ENCODE results near the gene ZNF488.

ZNF488 gene

DNA sequence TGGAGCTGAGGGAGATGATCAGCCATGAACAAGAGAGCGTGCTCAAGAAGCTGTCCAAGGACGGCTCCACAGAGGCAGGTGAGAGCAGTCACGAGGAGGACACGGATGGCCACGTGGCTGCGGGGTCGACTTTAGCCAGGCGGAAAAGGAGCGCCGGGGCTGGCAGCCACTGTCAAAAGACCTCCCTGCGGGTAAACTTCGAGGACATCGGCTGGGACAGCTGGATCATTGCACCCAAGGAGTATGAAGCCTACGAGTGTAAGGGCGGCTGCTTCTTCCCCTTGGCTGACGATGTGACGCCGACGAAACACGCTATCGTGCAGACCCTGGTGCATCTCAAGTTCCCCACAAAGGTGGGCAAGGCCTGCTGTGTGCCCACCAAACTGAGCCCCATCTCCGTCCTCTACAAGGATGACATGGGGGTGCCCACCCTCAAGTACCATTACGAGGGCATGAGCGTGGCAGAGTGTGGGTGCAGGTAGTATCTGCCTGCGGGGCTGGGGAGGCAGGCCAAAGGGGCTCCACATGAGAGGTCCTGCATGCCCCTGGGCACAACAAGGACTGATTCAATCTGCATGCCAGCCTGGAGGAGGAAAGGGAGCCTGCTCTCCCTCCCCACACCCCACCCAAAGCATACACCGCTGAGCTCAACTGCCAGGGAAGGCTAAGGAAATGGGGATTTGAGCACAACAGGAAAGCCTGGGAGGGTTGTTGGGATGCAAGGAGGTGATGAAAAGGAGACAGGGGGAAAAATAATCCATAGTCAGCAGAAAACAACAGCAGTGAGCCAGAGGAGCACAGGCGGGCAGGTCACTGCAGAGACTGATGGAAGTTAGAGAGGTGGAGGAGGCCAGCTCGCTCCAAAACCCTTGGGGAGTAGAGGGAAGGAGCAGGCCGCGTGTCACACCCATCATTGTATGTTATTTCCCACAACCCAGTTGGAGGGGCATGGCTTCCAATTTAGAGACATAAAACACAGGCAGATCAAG is 58.5 kb downstream of the ZNF488 start:
- DNase-seq = no peak

DNA sequence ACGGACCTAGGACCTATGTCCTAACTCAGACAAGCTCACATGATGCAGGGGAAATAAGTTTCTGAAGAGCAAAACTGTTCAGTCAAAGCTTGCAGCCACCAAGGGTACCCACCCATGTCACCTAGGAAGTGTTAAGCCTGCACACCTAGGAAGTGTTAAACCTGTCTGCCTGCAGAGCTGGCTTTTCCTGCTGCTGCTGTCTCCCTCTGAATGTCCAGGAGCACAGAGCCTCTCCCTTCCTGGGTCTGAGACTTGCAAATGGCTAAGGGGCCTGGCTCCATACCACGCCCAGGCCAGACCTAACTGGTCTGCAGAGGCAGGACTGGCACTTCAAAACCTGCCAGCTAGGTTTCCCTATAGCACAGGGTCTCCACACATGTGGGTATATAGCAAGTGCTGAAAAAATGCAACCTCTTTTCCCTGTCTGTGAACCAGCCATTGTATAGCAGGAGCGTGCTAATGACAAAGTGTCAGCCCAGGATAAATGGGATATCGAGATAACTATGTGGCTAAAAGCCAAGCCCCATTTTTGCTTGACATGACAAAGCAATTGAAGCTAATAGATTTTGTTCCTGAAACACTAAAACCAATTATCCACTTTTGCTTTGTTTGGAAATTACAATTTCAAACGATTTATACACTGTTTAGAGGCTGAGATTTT is 60.3 kb downstream of the ZNF488 start:
- DNase-seq = no peak

DNA sequence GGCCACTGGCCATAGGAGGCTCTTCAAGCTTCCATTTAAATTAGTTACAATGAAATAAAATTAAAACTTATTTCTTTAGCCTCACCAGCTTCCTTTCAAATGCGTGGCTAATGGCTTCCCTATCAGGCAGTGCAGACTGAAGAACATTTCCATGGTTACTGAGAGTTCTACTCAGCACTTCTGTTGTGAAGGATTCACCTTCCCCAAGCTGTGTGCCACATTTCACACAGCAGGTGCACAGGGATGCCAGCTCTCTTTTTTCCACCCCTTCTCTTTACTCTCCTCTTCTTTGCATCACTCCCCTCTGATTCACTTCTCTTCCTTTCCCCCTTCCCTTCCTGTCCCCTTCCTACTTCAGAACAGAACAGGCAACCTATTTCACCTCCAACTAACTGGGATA is 61.0 kb downstream of the ZNF488 start:
- no peak for DNase-seq

DNA sequence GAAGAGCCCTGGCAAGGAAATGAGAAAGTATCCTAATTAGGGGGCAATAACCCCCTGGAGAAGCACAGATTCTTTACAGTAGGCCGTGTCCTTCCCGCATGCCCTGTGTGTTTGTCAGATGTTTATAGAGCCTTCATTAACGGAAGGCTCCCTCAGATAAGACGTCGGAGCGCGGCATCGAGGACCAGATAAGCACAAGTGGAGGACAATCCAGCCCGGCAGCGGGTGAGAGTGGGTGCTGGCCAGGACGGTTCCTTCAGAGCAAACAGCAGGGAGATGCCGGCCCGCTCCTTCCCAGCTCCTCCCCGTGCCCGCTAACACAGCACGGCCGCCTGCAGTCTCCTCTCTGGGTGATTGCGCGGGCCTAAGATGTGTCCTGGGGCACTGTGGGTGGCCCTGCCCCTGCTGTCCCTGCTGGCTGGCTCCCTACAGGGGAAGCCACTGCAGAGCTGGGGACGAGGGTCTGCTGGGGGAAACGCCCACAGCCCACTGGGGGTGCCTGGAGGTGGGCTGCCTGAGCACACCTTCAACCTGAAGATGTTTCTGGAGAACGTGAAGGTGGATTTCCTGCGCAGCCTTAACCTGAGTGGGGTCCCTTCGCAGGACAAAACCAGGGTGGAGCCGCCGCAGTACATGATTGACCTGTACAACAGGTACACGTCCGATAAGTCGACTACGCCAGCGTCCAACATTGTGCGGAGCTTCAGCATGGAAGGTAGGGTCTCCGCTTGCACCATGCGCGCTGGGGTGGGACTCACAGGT is 61.6 kb downstream of the ZNF488 start, which contains the start of gene GDF2:
GDF2 (plus strand) TSS at position 155 of the 762 bp plus-strand sequence; CDS start at position 370, 215 bp downstream.
- DNase-seq = no peak

DNA sequence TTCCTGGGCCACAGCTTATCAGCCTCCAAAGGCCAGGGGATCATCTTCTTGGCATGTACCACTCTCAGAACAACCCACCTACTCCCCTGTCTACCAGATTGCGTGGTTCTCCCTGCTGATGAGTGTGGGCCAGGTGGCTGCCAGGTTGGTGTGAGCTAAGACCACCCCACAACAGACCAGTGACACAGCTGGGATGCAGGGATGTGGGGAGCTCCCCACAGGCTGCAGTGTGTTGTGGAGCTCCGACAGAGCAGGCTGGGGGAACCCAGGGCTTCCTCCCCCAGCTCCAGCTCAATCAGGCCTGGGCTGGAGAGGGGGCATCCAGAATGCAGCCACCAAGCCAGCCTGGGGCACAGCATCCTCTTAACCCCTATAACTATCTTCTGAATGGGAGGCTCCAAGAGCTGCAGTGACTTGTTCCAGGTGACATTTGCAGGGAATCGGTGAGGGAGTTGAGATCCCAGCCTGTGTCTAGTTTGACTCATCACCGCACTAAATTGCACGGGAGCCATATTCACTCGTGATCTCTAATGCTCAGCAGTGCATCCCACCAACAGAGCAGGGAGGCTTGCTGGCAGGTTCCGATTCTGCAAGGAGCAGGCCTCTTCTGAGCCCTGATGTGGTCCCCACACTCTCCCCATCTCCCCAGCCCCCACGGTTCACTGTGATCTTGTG is 62.4 kb downstream of the ZNF488 start:
- DNase-seq = no peak

DNA sequence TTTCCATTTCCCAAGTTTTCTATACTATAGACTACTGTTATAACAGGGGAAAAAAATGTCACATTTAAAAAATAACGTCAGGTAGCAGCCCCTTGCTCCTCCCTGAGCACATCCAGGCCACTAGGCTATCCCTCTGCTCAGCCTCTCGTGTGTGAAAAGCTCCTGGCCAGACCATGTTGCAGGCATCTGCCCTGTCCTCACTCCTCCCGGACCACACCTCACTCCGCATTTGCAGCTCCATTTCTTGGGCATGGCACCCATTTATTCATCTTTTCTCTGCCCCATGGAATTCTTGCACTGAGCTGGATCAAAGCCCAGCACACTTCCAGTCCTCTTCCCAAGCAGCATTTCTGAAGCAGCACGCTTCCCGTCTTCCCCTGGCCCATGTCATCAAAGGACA is 63.3 kb downstream of the ZNF488 start:
- DNase-seq = no peak

DNA sequence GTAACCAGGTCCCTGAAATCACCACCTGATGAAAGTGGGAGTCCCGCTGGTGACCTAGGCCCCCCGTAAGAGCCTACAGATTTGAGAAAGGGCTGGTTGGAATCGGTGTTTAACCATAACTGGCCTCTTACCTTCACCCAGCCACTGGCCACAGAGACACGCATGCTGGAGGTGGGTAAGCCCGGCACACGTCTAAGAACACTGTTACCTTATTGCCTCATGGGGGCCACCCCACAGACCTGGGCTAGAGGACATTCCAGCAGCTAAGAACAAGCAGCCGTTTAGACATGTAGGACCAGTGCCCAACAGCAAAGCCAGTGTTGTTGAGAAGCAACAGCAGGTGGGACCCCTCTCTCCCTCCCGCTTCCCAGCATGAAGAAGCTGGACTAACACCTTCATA is 64.3 kb downstream of the ZNF488 start:
- DNase-seq = no peak

DNA sequence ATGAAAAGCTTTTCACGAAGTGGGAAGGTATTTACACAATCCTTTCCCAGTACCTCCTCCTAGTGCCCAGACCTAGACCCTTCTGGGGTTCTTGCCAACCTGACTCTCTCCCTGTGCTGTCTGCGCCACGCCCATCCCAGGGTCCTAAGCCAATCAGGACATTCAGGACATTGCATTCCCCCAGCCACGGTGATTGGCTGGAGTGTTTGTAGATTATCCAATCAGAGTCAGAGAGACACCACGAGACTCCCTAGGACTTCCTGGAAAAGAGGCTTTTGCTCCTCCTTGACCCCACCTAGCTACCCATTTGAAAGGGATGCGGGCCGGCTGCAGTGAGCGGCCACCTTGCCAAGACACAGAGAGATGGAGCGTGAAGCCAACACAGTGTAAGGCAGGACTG is 65.4 kb downstream of the ZNF488 start:
- DNase-seq = no peak

DNA sequence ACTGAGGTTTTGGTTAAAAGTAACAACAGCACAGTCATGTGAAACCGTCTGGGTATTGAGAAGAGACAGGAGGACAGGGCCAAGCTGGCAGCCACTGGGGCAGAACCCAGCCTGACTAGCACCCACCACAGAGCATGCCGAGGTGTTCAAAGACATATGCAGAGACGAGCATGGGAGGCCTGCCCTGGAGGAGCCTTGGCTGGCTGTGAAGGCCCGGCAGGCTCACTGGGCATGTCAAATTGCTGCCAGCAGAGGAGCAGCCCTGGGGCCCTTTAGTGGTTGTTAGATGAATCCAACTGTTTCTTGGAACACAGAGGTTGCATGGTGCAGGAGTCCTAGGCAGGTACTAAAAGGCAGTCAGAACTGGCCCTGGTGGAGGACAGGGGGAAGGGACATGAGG is 66.8 kb downstream of the ZNF488 start:
- DNase-seq = no peak

DNA sequence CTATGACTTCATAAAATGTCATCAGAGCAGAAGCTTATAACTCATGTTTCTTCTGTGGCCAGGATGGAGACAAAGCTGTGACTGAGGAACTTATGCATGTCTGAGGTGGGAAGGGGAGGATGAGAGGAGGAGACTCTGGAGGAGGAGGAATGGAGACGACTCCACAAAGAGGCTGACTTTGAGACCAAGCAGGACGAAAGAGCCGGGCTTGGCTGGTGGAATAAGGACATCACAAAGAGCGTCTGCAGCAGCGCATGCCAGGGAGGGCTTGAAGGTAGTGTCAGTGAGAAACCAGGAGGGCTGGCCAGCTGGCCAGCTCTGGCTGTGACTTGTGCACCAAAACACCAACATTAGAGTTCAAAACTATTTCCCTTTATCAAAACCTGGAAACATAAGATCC is 68.0 kb downstream of the ZNF488 start:
- DNase-seq = no peak
